Stomach (tissue), 9 donors: Measurements from ENCODE around the gene YIPF5. TPM values are rescaled to one million over a fixed set of nuclear protein-coding genes. Genes with fewer than 3 reads are reported as not detected.
A peak's percentile ranks its signal among the peaks of the same experiment; 100 is the strongest.

ENCODE experiments used
- DNase-seq, 2 donors: peaks; one replicate each; pipeline versions ENCODE4 v3.0.0 to v3.0.0-alpha.2; 2013 to 2019
- H3K27ac ChIP-seq, 5 donors: fragments of 200-600 bp in 4 of 5; sonication (generic) in 4 of 5; one replicate each; pipeline ENCODE4 v1.5.1; 2013 to 2019; ENCODE audit warnings: mild to moderate bottlenecking in 1 of 5, moderate library complexity in 1 of 5
- H3K27me3 ChIP-seq, 3 donors: fragments of 200-600 bp; sonication (generic); one replicate each; pipeline ENCODE4 v1.5.1; 2017 to 2019; ENCODE audit warnings: mixed run types in 1 of 3
- H3K36me3 ChIP-seq, 4 donors: fragments of 200-600 bp; sonication (generic); 1 replicate in 3 of 4; 2 replicates in 1 of 4; pipeline ENCODE4 v1.5.1; 2016 to 2019
- H3K4me1 ChIP-seq, 4 donors: fragments of 200-600 bp; sonication (generic); one replicate each; pipeline ENCODE4 v1.5.1; 2016 to 2019
- H3K4me3 ChIP-seq, 4 donors: fragments of 200-600 bp; sonication (generic) in 3 of 4; one replicate each; pipeline ENCODE4 v1.5.1; 2016 to 2019; ENCODE audit warnings: mild to moderate bottlenecking in 1 of 4
- H3K9me3 ChIP-seq, 4 donors: fragments of 200-600 bp; sonication (generic); one replicate each; pipeline ENCODE4 v1.5.1; 2016 to 2019
- EP300 ChIP-seq: sonication (generic); formaldehyde crosslinking; IDR thresholded peaks from one replicate; pipeline ENCODE4 v1.6.1; 2017; ENCODE audit warnings: antibody characterized with exemption
- POLR2A ChIP-seq, 4 donors: fragments of 450-650 bp; IDR thresholded peaks; one replicate each; pipeline ENCODE4 v1.6.1; 2016; ENCODE audit warnings: antibody characterized with exemption in 4 of 4, control low read depth in 2 of 4, mild to moderate bottlenecking in 1 of 4, moderate library complexity in 1 of 4
- POLR2AphosphoS5 ChIP-seq, 3 donors: sonication (generic); formaldehyde crosslinking; IDR thresholded peaks; one replicate each; pipeline ENCODE4 v1.6.1; 2016; ENCODE audit warnings: antibody characterized with exemption in 3 of 3
- WGBS, 5 donors: extraction: QIAGEN DNeasy Blood & Tissue Kit in 3 of 5; methylation state at CpG; one replicate each; pipeline versions ENCODE4 v1.1.5 to v1.1.7; 2013 to 2018; 5-methylcytosine and 5-hydroxymethylcytosine counted together
- intact Hi-C: fragments of 100-400 bp; cut with DNase I; formaldehyde crosslinking; loops from one replicate; pipeline ENCODE4 v1.15.1; 2023; ENCODE audit warnings: low total_unique reads
- polyA plus RNA-seq, 3 donors: library from polyadenylated mRNA; stranded (reverse); fragments of 200-250 nt; gene quantifications; one replicate each; pipeline ENCODE4 v1.2.3, GENCODE V29; 2013
- total RNA-seq, 5 donors: library from RNA; depleted of rRNA; stranded (reverse); fragments of >200 nt; gene quantifications; one replicate each; pipeline versions ENCODE4 v1.1.0 to v1.2.3, GENCODE V29; 2014 to 2016
- TF ChIP-seq, protein P1 (sequence below), 7 experiments: fragments of 450-650 bp in 4 of 7; fragments of 200-600 bp in 3 of 7; sonication (generic) in 3 of 7; IDR thresholded peaks; one replicate each; pipeline ENCODE4 v1.5.1; 2016 to 2019; ENCODE audit warnings: antibody characterized with exemption in 7 of 7, control low read depth in 2 of 7, mild to moderate bottlenecking in 1 of 7
- donor health status: healthy with polysubstance abuse.
- donor health status: Bipolar disorder and iron deficiency.
- donor health status: healthy.

YIPF5 gene
- total and polyA plus RNA-seq, 8 donors = 0.87 to 49.9 (median 14.0) TPM

DNA sequence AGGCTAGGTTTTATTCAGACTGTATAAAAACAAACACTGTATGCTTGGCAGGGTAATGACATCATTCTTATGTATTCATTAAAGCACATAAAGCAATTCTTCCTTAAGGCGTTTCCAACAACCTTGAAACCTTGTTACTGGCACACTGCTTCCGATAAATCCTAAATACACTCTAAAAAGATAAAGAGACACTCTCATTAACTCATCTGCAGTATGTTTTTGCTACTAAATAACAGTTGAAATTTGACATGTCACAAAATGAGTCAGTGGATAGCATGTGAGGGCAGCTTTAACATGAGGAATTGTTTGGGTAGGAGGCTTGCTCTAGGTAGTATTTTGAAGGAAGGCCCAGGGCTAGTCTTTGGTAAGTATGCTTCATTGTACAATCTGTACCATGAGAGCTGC lies 13.7 kb downstream of the YIPF5 start:
- no peaks in the 10 kb centered on the region for H3K4me1 ChIP-seq
- H3K4me3 ChIP-seq = no peak overlapping the region
- peak in 1 of 2 donors; percentile 49 for DNase-seq
- peak overlapping the region in 3 of 5 donors; percentile 9 to 44 (median 14) for H3K27ac ChIP-seq
- WGBS, 5 donors = 25 to 63% (median 47%) methylated on average over 2 of the region's 2 CpGs
- TF ChIP-seq EP300 (no peak), POLR2AphosphoS5 (IDR thresholded peaks at IDR 0.05) (no peak), POLR2A (IDR thresholded peaks at IDR 0.05) (no peak)
- TF ChIP-seq, protein P1, sequence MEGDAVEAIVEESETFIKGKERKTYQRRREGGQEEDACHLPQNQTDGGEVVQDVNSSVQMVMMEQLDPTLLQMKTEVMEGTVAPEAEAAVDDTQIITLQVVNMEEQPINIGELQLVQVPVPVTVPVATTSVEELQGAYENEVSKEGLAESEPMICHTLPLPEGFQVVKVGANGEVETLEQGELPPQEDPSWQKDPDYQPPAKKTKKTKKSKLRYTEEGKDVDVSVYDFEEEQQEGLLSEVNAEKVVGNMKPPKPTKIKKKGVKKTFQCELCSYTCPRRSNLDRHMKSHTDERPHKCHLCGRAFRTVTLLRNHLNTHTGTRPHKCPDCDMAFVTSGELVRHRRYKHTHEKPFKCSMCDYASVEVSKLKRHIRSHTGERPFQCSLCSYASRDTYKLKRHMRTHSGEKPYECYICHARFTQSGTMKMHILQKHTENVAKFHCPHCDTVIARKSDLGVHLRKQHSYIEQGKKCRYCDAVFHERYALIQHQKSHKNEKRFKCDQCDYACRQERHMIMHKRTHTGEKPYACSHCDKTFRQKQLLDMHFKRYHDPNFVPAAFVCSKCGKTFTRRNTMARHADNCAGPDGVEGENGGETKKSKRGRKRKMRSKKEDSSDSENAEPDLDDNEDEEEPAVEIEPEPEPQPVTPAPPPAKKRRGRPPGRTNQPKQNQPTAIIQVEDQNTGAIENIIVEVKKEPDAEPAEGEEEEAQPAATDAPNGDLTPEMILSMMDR (IDR thresholded peaks at IDR 0.05) = no peak
- intact Hi-C loops = no loop called here
- H3K36me3 ChIP-seq = peaks cover 13 to 43% (median 26%) of the 10 kb centered on the region in 4 donors
- no peaks in the 10 kb centered on the region for H3K27me3 ChIP-seq
- no peaks in the 10 kb centered on the region for H3K9me3 ChIP-seq

DNA sequence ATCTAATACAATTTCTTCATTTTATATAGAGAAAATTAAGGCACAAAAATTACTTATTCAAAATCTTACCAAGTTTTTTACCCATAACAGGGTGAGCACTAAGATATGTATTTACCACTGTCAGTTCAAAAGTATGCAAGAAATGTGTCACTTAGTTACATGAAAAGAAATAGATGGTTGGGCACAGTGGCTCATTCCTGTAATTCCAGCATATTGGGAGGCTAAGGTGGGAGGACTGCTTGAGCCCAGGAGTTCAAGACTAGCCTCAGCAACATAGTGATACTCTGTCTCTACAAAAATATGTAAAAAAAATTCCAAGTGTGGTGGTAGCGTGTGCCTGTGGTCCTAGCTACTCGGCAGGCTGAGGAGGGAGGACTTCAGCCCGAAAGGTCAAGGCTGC lies 19.4 kb downstream of the YIPF5 start:
- H3K4me3 ChIP-seq = no peak overlapping the region
- H3K27me3 ChIP-seq = no peaks in the 10 kb centered on the region
- H3K27ac ChIP-seq = no peak overlapping the region
- intact Hi-C loops = no loop called here
- no peaks in the 10 kb centered on the region for H3K9me3 ChIP-seq
- H3K4me1 ChIP-seq = peaks cover 0 to under 1% (median 0%) of the 10 kb centered on the region in 4 donors
- H3K36me3 ChIP-seq = no peaks in the 10 kb centered on the region
- no peak for DNase-seq
- WGBS, 5 donors = 85 to 92% (median 90%) methylated on average over 3 of the region's 3 CpGs
- TF ChIP-seq POLR2AphosphoS5 (IDR thresholded peaks at IDR 0.05) (no peak), EP300 (no peak), POLR2A (IDR thresholded peaks at IDR 0.05) (no peak)
- TF ChIP-seq, protein P1 (IDR thresholded peaks at IDR 0.05) = no peak

DNA sequence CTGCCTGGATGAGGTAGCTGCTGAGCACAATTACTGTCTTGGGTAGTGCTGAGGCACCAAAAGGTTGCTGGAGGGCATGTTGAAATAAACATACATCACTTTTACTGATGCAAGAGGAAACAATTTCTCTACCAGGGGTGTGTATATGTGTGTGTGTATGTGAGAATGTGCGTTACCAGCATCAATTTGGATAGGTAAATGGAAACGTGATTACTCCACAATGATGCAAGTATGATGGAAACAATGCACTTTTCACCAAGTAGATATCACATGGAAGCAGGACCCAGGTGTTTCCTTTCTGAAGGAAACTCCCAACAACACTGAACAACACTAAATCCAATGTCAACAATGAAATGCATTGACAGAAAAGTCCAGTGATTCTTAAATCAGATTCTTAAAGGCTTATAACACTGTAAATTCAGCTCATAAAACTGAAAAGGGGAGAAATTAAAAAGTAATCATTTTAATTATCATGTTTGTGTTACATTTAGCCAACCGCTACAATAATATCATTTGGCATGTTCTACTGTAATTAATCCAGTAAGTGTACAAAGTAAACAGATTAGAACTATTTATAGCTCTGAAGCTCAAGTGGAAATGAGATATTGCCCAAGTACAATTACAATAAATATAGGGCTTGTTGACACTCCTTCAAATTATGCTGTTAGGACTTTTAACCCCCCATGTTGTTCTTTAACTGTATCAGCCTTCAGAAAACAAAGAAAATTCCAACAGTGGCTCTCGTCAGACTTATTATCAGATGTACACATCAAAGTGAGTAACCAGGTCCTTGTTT lies 25.3 kb downstream of the YIPF5 start:
- intact Hi-C loops = no loop called here
- H3K27ac ChIP-seq = no peak overlapping the region
- H3K4me3 ChIP-seq = no peak overlapping the region
- DNase-seq = peak in 1 of 2 donors; percentile 55
- 16 to 32% (median 31%) methylated on average over 4 of the region's 4 CpGs for WGBS, 5 donors
- no peaks in the 10 kb centered on the region for H3K9me3 ChIP-seq
- peaks cover 0 to 16% (median 7%) of the 10 kb centered on the region in 4 donors for H3K4me1 ChIP-seq
- no peaks in the 10 kb centered on the region for H3K36me3 ChIP-seq
- TF ChIP-seq EP300 (no peak), POLR2A (IDR thresholded peaks at IDR 0.05) (no peak), POLR2AphosphoS5 (IDR thresholded peaks at IDR 0.05) (no peak)
- TF ChIP-seq, protein P1 (IDR thresholded peaks at IDR 0.05) = no peak
- H3K27me3 ChIP-seq = no peaks in the 10 kb centered on the region

DNA sequence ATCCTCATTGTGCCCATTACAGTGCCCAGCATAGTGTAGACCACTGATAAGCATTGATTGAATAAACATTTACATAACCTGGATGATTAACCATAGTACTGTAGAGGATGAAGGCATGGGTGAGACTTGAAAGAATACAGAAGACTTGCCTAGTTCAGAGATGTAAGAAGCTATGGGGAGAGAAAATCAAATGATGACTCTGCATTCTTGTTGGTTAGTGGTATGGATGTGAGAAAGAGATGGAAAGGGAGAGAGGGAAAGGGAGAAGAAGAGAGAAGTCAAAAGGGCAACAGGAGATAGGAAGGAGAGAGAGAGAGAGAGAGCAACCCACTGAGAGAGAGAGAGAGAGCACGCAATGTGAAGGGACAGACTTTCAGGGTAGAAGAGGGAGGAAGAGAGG lies 26.8 kb downstream of the YIPF5 start:
- H3K4me3 ChIP-seq = no peak overlapping the region
- TF ChIP-seq, protein P1 (IDR thresholded peaks at IDR 0.05) = no peak
- TF ChIP-seq POLR2A (IDR thresholded peaks at IDR 0.05) = no peak
- TF ChIP-seq POLR2AphosphoS5 (IDR thresholded peaks at IDR 0.05) = no peak
- no peak for TF ChIP-seq EP300
- no peak overlapping the region for H3K27ac ChIP-seq
- DNase-seq = no peak
- H3K9me3 ChIP-seq = no peaks in the 10 kb centered on the region
- WGBS, 5 donors = 90 to 100% (median 95%) methylated on average over 1 of the region's 1 CpG
- peaks cover 0 to 16% (median 7%) of the 10 kb centered on the region in 4 donors for H3K4me1 ChIP-seq
- no peaks in the 10 kb centered on the region for H3K36me3 ChIP-seq
- H3K27me3 ChIP-seq = no peaks in the 10 kb centered on the region
- intact Hi-C loops = no loop called here
